ENCODE measurements around the gene IGLL1.

- TF ChIP-seq, protein P1, sequence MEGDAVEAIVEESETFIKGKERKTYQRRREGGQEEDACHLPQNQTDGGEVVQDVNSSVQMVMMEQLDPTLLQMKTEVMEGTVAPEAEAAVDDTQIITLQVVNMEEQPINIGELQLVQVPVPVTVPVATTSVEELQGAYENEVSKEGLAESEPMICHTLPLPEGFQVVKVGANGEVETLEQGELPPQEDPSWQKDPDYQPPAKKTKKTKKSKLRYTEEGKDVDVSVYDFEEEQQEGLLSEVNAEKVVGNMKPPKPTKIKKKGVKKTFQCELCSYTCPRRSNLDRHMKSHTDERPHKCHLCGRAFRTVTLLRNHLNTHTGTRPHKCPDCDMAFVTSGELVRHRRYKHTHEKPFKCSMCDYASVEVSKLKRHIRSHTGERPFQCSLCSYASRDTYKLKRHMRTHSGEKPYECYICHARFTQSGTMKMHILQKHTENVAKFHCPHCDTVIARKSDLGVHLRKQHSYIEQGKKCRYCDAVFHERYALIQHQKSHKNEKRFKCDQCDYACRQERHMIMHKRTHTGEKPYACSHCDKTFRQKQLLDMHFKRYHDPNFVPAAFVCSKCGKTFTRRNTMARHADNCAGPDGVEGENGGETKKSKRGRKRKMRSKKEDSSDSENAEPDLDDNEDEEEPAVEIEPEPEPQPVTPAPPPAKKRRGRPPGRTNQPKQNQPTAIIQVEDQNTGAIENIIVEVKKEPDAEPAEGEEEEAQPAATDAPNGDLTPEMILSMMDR (IDR thresholded peaks at IDR 0.05; ENCODE audit: insufficient read depth, low read length) = no peak
- TF ChIP-seq POLR2AphosphoS5 (IDR thresholded peaks at IDR 0.05; ENCODE audit: low read depth) (no peak), SPI1 (IDR thresholded peaks at IDR 0.05; ENCODE audit: borderline replicate concordance, low read depth) (no peak), GABPA (IDR thresholded peaks at IDR 0.05; ENCODE audit: low read depth) (no peak)
- TF ChIP-seq, protein P2, sequence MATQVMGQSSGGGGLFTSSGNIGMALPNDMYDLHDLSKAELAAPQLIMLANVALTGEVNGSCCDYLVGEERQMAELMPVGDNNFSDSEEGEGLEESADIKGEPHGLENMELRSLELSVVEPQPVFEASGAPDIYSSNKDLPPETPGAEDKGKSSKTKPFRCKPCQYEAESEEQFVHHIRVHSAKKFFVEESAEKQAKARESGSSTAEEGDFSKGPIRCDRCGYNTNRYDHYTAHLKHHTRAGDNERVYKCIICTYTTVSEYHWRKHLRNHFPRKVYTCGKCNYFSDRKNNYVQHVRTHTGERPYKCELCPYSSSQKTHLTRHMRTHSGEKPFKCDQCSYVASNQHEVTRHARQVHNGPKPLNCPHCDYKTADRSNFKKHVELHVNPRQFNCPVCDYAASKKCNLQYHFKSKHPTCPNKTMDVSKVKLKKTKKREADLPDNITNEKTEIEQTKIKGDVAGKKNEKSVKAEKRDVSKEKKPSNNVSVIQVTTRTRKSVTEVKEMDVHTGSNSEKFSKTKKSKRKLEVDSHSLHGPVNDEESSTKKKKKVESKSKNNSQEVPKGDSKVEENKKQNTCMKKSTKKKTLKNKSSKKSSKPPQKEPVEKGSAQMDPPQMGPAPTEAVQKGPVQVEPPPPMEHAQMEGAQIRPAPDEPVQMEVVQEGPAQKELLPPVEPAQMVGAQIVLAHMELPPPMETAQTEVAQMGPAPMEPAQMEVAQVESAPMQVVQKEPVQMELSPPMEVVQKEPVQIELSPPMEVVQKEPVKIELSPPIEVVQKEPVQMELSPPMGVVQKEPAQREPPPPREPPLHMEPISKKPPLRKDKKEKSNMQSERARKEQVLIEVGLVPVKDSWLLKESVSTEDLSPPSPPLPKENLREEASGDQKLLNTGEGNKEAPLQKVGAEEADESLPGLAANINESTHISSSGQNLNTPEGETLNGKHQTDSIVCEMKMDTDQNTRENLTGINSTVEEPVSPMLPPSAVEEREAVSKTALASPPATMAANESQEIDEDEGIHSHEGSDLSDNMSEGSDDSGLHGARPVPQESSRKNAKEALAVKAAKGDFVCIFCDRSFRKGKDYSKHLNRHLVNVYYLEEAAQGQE (IDR thresholded peaks at IDR 0.05; ENCODE audit: insufficient replicate concordance, low read depth) = no peak
These were observed 25.0 kb downstream of the IGLL1 start for GRCh38 chr22:23555118-23555517.
